Suppressor macrophage treated with lipopolysaccharide for 4 hours (primary cell): Measurements from ENCODE around the gene SMO.

Experiments used
- DNase-seq: peaks from one replicate; pipeline ENCODE4 v3.0.0-alpha.2; 2020

The SMO gene

DNA sequence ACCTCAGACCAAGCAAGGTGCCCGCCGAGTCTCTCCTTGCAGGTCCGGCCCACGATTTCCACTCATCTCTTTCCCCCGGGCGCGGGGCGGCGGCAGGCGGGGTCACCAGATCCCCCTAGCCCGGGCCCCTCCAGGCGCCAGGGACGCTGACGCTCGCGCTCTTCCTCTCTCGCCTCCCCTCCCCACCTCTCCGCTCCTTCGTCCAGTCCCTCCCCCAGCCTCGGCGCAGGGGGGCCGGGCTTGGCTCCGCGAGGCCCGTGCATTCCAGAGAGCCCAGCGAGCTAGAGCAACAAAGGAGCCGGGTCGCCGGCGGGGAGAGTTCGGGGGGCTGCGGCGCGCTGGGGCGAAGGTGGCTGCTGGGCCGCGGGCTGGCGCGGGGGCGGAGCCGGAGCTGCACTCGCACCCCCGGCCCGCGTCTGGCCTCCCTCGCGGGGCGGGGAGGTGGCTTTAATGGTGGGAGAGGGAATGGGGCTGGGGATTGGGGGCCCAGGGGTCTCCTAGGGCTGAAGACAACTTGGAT lies at the start of gene SMO:
TSS of gene SMO (plus strand) at position 262 of the 520 bp plus-strand sequence. CDS start 519 bp downstream, outside the sequence.
- no peak for DNase-seq

DNA sequence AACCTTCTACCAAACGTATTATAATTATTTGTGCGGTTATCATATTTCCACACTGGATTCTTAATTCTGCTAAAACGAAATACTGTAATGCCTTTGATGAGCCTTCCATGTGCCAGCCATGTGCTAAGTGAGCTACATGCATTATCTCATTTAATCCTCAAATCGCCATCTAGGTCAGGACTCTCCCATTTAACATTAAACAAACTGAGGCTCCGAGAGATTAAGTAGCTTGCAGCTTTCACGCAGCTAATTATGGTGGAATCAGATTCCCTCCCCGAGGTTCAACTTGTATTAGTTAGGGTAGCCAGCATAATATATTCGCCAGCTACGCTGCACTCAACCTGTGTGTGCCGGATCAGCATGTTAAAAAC lies 44.7 kb upstream of the SMO start:
- DNase-seq, result no peak

- peak; percentile 88 for DNase-seq
These were observed 44.2 kb upstream of the SMO start, which contains the start of gene TSPAN33 for GRCh38 chr7:129144095-129144833. Gene TSPAN33, plus strand, starts transcription at chr7:129144707. Its CDS starts 274 bp downstream, at chr7:129144981.

GRCh38 chr7:129144834-129145668 lies 43.4 kb upstream of the SMO start:
- DNase-seq, result peak; percentile 37

DNA sequence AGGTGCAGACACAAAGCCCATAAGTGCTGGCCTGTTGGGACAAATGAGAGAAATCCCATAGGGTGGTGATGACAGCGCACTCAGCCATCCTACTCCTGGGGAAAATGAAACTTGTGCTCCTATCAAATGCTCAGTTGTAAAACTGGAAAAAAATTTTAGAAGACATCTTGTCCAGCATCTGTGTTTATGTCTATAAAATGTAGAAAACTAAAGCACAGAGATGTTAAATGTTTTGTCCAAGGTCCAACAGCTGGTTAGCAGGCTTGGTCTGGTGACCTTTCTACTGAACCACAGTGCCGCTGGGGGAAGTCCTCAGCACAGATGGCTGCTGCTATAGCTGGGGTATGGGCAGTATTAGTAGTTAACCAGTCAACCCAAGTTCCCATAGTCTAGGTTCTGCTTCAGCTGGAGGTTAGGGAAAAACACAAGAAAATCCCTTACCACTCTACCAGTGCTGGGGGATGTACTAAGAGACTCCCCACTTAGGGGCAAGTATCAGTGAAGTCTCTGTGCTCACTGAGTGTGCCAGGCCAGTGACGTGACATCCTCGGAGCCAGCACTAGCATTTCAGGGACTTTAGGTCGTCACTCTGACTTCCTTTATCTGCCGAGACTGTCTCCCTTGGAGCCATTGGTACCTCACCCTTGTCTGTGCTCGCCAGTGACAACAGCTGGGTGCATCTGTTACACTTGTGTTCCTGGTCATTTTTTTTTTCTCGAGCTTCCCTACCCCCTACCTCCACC lies 42.0 kb upstream of the SMO start:
- DNase-seq, result peak; percentile 62

DNA sequence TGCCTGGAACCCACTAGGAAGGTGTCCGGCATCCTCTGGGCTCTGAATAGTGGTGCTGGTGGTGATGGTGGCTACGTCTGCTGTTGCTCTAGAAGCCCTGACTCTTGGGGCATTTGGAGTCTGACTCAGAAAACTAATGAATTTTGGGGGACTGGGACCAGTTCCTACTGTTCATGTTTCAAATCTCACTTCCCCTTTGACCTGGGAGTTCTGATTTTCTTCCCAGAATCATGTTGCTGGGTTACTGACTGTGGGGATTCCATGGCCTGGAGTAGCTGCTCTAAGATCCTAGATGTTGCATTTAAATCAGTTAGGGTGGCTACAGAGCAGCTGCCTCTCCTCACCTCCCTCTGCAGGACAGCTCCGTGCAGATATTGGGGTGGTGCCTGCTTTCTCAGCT lies 40.7 kb upstream of the SMO start:
- DNase-seq, result peak; percentile 82

DNA sequence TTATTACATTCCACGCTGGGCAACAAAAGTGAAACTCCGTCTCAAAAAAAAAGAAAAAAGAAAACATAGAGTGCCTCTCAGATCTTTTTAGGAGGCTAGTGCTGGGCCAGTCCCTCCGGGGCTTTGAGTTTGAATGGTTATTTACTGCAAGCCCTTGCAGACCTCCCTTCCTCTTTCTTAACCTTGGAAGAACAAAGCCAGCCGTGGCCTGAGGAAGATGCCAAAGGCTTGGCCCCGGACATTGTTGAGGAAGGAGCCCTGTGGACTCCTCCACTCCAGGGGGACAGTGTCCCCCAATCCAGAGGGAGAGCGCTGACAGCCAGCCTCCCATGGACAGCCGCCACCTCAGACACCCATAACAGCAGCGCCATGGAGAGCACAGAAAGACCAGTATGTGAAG lies 38.9 kb upstream of the SMO start:
- DNase-seq, result peak; percentile 52

DNA sequence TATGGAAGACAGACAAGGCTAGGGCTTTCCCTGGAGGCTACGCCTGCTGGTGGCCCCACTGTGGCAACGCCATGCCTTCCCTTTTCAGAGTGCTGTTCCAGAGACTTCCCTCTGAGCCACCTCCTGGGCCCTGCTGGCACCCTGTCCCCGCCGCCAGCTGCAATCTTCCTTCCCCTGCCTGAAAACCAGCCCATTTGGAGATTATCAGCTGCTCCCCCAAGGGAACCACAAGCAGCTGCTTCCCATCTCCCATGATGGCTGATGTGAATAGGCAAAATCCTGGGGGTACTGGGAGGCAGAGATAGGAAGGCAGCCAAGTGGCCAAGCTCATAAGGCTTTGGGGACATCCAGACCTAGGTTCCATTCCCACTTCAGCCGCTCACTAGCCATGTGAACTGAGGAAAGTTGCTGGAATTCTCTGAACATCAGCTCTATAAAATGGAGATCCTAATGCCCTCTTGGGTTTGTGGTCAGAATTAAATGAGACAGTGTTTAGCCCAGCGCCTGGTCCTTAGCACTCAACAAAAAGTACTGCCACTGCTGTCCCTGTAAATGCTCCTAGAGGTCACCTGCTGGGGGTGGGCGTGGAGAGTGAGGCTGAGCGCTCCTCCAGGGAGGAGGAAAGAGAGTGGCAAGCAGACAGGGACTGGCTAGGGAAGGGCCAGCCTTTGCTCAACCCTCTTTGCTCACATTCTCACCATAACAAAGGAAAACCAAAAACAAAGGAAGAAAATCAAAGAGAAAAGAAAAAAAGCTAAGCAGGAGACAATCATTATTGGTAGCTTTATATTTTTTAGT lies 38.0 kb upstream of the SMO start:
- no peak for DNase-seq

DNA sequence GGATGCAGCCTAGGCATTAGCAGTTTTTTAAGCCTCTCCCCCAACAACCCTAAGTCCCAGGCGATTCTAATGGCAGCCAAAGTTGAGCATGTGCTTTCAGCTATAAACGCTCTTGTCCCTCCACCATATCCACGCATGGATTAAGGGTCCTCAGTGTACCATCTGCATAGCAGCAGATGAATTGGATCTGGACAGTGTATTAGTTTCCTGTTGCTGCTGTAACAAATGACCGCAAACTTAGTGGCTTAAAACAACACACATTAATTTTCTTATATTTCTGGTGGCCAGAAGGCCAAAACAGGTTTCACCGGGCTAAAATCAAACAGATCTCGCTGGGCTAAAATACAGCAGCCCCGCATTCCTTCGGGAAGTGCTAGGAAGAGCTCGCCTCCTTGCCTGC lies 30.8 kb upstream of the SMO start:
- DNase-seq, result no peak

- no peak for DNase-seq
These were observed 28.9 kb upstream of the SMO start for GRCh38 chr7:129159539-129159938.

DNA sequence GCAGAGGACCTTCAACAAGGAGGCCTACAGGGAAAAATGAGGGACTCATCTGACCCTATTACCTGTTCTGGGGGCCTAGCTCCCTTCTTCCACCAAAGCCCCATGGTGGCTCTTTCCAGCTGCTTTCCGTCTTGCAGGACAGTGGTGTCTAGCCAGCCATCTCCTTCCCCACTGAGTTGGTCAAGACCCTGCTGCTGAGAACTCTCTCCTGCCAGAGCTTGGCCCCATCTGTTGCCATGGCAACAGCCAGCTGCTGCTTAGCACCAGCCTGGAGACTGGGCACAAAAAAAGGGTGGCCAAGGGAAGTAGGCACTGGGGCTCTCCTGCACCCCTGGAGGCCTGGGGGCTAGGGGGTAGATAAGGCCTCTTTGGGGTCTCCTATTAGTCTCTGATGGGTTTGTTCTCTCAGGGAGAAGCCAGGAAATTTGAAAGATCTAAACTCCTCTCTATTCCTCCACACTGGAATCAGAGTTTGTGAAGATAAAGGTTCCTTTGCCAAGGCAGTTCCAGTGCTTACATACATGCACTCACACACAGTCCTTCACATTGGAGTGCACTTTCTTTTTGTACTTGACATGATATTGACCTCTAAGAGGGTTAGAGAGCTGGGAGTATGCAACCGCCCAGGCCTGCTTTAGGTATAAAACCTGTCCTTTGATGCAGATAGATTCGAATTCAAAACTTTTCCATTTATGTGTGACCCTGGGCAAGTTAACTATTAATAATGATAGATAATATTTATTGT lies 28.1 kb upstream of the SMO start:
- no peak for DNase-seq

DNA sequence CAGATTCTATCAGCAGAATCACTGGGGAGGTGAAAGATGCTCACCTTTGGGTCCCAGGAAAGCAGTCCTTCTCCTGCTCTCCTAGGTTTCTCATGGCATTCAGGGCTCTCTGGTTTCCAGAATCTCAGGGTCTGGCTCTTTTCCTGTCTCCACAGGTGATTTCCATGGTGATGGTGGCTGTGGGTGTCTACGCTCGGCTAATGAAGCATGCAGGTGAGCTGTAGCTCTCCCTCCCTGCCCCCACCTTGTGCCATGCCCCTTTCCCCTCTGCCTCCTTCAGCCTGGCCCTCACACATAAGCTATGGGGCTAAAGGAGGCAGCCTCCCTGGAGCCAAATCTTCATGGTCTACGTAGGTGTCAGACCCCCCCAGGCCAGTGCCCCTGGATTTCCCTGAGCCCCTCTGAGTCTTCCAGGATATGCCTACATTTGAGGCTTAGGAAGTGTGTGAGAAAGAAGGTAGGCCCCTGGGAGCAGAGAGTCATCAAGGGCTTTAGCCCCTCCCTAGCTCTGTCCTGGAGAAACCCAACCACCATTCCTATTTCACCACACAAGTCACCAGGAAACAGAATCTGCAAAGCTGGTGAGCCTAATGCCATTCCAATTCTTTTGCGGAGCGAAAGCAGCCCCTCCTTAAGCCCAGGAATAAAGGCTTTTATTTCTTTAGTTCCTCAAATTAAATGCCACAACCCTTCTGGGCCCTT lies 26.8 kb upstream of the SMO start:
- DNase-seq, result no peak

- DNase-seq, result no peak
These were observed 25.7 kb upstream of the SMO start for GRCh38 chr7:129162732-129163131.

DNA sequence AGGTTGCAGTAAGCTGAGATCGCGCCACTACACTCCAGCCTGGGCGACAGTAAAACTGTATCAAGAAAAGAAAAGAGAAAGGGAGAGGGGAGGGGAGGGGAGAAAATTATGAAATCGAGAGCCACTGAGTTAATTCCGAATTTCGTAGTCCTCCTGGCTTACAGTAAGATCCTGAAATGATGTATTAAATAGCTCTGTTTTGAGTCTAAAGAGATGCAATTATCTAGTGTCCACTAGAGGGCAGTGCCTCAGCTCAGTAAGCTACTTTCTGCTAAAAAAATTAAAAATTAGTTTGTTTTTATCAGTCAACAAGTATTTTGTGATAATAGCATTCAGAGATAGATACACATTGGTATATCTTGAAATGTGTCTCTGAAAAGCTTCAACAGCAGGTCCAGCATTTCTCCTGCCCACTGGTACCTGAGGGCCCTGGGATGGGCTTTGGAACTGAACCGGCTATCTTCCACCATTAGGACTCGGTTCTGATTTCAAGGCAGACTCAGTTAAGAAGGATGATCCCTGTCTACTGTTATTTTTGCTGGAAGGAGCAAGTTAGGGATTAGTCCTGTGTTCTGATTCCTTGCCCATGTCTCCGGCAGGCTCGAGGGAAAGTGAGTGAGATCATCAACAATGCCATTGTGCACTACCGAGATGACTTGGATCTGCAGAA lies 24.4 kb upstream of the SMO start:
- DNase-seq, result peak; percentile 70

DNA sequence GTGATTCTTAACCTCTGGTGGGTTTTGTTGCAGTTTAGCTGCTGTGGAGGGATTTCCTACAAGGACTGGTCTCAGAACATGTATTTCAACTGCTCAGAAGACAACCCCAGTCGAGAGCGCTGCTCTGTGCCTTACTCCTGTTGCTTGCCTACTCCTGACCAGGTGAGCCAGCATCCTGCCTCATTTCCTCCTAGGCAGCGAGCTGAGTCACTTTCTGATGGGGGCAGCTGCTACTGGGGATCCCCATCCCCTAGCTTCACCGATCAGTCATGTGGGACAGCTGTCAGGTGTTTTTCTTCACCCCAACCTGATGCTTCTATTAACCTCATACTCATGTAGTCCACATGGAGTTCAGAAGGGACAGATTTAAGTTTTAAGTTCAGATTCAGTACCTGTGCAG lies 21.7 kb upstream of the SMO start:
- no peak for DNase-seq

DNA sequence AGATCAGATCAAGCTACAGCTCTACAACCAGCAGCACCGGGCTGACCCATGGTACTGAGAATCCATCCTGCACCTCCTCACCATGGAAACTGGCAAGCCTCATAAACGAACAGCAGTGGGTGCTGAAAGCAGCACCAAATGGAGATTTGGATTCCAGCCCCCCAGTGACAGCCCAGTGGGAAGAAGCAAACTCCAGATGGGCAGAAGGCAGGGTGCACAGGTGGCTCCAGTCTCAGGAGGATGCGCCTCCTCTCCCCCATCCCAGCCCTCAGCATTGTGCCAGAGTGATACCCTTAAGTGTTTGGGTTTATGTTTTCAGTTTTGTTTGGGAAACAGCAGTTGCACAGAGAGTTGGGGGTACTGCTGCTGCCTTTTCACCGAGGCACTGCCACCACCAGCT lies 20.6 kb upstream of the SMO start:
- no peak for DNase-seq

DNA sequence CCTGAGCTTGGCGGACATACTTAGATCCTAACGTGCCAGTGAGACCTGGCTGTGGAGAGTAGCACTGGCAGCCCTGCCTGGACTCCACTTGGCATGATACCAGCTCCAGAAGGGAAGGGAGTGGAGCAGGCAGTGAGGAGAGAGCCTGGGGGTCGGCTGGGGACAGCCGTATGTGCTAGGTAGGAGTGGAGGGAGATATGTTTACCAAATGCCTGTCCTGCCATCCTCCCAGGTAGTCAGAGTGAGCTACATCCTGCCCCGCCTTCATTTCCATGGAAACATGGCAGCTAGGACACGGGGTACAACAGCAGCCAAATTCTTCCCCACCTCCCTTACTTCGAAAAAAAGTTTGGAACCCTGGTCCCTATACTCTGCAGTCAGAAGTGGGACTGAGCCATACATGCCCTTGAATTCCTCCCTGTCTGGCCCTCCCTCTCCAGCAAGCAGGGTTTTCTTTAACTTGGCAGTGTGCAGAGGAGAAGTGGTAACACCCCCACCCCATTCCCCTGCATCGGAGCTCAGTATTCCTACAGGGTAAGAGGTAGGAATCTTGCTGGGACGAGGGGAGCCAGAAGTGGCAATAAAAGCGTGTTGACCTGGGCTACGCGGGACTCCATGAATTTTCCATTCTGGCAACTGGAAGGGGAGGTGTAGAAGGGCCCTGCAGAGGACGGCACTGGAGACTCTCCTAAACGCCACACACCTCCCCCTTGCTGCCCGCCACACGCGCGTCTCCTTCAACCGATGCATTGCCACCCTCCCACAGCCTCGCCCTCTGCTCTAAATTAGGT lies 20.0 kb upstream of the SMO start:
- no peak for DNase-seq

DNA sequence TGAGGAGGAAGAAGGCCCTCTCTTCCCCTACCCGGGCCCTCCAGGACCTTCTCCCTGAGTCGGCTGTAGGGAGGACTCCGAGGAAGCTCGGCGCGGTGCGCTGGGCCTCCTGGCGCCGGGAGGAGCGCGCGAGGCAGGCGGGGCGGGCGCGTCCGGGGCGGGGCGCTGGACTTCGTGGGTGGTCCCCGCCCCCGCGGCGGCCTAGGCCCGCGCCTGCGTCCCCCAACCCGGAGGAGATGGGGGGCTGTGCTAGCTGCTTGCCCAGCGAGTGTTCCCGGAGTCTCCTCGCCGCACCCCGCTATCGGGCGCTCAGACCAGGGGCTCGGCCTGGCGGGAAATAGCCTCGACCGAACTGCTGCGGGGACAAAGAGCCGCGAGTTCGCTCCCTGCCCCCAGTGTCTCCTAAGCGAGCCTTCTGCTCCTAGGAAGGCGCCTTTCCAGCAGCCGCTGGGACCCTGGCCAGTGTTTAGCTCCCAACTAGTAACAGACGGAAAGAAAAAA lies 19.2 kb upstream of the SMO start:
- peak; percentile 21 for DNase-seq
